Stimulated activated CD8-positive, alpha-beta memory T cell treated with anti-CD3 and anti-CD28 coated beads, Interleukin-4, amount 100 ng/mL, for 48 hours (primary cell): ENCODE data around the gene SSTR5.

Experiments
- DNase-seq: peaks from one replicate; pipeline ENCODE4 v3.0.0-alpha.2; 2020

SSTR5 gene

GRCh38 chr16:1127101-1127500 lies 54.6 kb downstream of the SSTR5 start:
- no peak for DNase-seq

GRCh38 chr16:1127971-1128715 lies 55.6 kb downstream of the SSTR5 start:
- DNase-seq = no peak

- no peak for DNase-seq
Measured at GRCh38 chr16:1129106-1129960, 56.8 kb downstream of the SSTR5 start.

- no peak for DNase-seq
Measured at GRCh38 chr16:1130382-1130781, 57.8 kb downstream of the SSTR5 start.
